WERI-Rb-1 (cell line): ENCODE data around the gene FHIT.

Experiments
- DNase-seq: peaks from one replicate; pipeline ENCODE4 v3.0.0-alpha.2; 2020
- H3K27ac ChIP-seq: fragments of 250-450 bp; sonication (Bioruptor Pico); 2 replicates; pipeline ENCODE4 v1.5.1; 2020; ENCODE audit warnings: mild to moderate bottlenecking, moderate library complexity
- H3K27me3 ChIP-seq: fragments of 250-450 bp; sonication (Bioruptor Pico); 2 replicates; pipeline ENCODE4 v1.5.1; 2021; ENCODE audit warnings: mild to moderate bottlenecking, low read depth, moderate library complexity; ENCODE audit not compliant: insufficient read depth, severe bottlenecking
- H3K36me3 ChIP-seq: fragments of 250-450 bp; sonication (Bioruptor Pico); 2 replicates; pipeline ENCODE4 v1.5.1; 2020; ENCODE audit warnings: mild to moderate bottlenecking, moderate library complexity
- H3K4me3 ChIP-seq: 2 replicates; pipeline ENCODE4 v1.5.1; 2011; ENCODE audit warnings: low read depth, mild to moderate bottlenecking, control low read depth, low read length
- H3K9me3 ChIP-seq: fragments of 250-450 bp; sonication (Bioruptor Pico); 2 replicates; pipeline ENCODE4 v1.5.1; 2021; ENCODE audit warnings: mild to moderate bottlenecking, moderate library complexity; ENCODE audit not compliant: severe bottlenecking
- CTCF ChIP-seq: IDR thresholded peaks from 2 replicates; pipeline ENCODE4 v1.5.1; 2011; ENCODE audit warnings: low read depth, mild to moderate bottlenecking, control low read depth, inconsistent platforms, low read length

FHIT gene

GRCh38 chr3:61043156-61043555, 208.1 kb downstream of the FHIT start:
- TF ChIP-seq CTCF: no peak
- Histone ChIP-seq H3K9me3 (peaks cover 4% of the 10 kb centered on the region), H3K27me3 (no peaks in the 10 kb centered on the region), H3K4me3 (no peak overlapping the region), H3K36me3 (no peaks in the 10 kb centered on the region), H3K27ac (no peak overlapping the region)
- DNase-seq: no peak

GRCh38 chr3:61040618-61041017, 210.6 kb downstream of the FHIT start:
- no peak for DNase-seq
- Histone ChIP-seq H3K27ac (no peak overlapping the region), H3K27me3 (no peaks in the 10 kb centered on the region)

GRCh38 chr3:61035573-61035972, 215.7 kb downstream of the FHIT start:
- DNase-seq: no peak
- Histone ChIP-seq H3K36me3 (no peaks in the 10 kb centered on the region), H3K27ac (no peak overlapping the region), H3K4me3 (no peak overlapping the region), H3K9me3 (no peaks in the 10 kb centered on the region), H3K27me3 (no peaks in the 10 kb centered on the region)
- TF ChIP-seq CTCF: no peak

More at GRCh38 chr3:61040618-61041017, 210.6 kb downstream of the FHIT start:
- Histone ChIP-seq H3K4me3 (no peak overlapping the region), H3K36me3 (no peaks in the 10 kb centered on the region), H3K9me3 (peaks cover 4% of the 10 kb centered on the region)
- TF ChIP-seq CTCF: no peak

GRCh38 chr3:61032991-61033390, 218.3 kb downstream of the FHIT start:
- no peaks in the 10 kb centered on the region for H3K27me3 ChIP-seq
- TF ChIP-seq CTCF: no peak
- no peak overlapping the region for H3K4me3 ChIP-seq
- H3K27ac ChIP-seq: no peak overlapping the region
- no peaks in the 10 kb centered on the region for H3K9me3 ChIP-seq
- no peaks in the 10 kb centered on the region for H3K36me3 ChIP-seq
- DNase-seq: no peak

GRCh38 chr3:61031503-61031902, 219.7 kb downstream of the FHIT start:
- no peaks in the 10 kb centered on the region for H3K9me3 ChIP-seq
- DNase-seq: no peak

More at GRCh38 chr3:61031503-61031902, 219.7 kb downstream of the FHIT start:
- no peak overlapping the region for H3K4me3 ChIP-seq
- no peak for TF ChIP-seq CTCF
- no peaks in the 10 kb centered on the region for H3K36me3 ChIP-seq
- H3K27ac ChIP-seq: no peak overlapping the region
- no peaks in the 10 kb centered on the region for H3K27me3 ChIP-seq
